ENCODE results near the gene HLCS. TPM values are rescaled to one million over a fixed set of nuclear protein-coding genes. Genes with fewer than 3 reads are reported as not detected.

The HLCS gene
- total RNA-seq, 8 experiments from 2014 or later: 8.7 to 19.0 (median 18.1) TPM

GRCh38 chr21:36741506-36741905, 225.0 kb downstream of the HLCS start:
- whole genome bisulfite sequencing, 10 experiments: 84 to 100% (median 89%) methylated on average over 2 to 12 of the region's 21 CpGs
- no peak for ATAC-seq (replicated peaks in 6 of 8)
- in situ Hi-C loops (cut with MboI; ENCODE audit: low pct_unique_long_range_greater_than_20kb in 2 of 9, low sequenced_read_pairs in 9 of 9, unreplicated experiment in 9 of 9): no loop called here
- H3K4me1 ChIP-seq (replicated peaks in 1 of 2): no peaks in the 10 kb centered on the region
- H3K27ac ChIP-seq: no peak overlapping the region
- no peak overlapping the region for H3K4me3 ChIP-seq

DNA sequence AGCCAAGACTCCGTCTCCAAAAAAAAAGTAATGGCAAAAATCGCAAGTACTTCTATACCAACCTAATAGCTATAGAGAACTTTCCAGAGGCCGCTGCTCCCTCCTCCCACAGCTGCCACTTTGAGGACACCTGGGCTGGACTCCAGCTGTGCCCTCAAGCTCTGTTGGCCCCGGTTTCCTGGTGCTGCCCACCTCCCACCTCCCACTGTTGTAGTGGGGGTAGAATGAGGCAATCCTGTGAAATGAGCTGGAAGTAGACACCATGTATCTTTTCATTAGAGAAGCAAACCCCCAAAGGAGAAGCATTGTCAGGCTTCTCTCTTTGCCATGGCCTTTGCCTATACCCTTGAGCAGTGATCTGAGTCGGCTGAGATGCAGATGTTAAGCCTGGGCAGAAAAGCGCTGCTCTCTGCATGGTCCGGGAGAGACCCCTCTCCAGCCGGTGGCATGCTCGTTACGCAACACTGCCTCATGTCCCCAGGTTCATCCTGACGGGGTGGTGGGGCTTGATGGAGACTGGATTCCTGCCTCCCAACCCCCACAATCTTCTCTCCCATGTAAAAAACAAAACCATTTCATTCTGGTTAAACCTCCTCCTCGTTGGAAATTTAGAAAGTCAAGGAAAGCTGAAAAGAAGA, 227.9 kb downstream of the HLCS start:
- WGBS, 10 experiments: 0 to 100% (median 77%) methylated on average over 1 to 8 of the region's 12 CpGs; no CpG with 5 or more reads in 3 of the 10 experiments
- no peak for ATAC-seq (replicated peaks in 6 of 8)
- Histone ChIP-seq H3K27ac (no peak overlapping the region), H3K4me3 (no peak overlapping the region), H3K4me1 (replicated peaks in 1 of 2) (no peaks in the 10 kb centered on the region)
- in situ Hi-C loops (cut with MboI; ENCODE audit: low pct_unique_long_range_greater_than_20kb in 2 of 9, low sequenced_read_pairs in 9 of 9, unreplicated experiment in 9 of 9): no loop called here

GRCh38 chr21:36735724-36736320, 230.6 kb downstream of the HLCS start:
- in situ Hi-C loops (cut with MboI; ENCODE audit: low pct_unique_long_range_greater_than_20kb in 2 of 9, low sequenced_read_pairs in 9 of 9, unreplicated experiment in 9 of 9): no loop called here
- no peaks in the 10 kb centered on the region for H3K4me1 ChIP-seq (replicated peaks in 1 of 2)
- peak in 5 of 8 experiments; percentile 43 to 84 (median 61) for ATAC-seq (replicated peaks in 6 of 8)
- no peak overlapping the region for H3K27ac ChIP-seq
- 40 to 100% (median 40%) methylated on average over 1 to 3 of the region's 15 CpGs; no CpG with 5 or more reads in 7 of the 10 experiments for WGBS, 10 experiments
- H3K4me3 ChIP-seq: no peak overlapping the region

DNA sequence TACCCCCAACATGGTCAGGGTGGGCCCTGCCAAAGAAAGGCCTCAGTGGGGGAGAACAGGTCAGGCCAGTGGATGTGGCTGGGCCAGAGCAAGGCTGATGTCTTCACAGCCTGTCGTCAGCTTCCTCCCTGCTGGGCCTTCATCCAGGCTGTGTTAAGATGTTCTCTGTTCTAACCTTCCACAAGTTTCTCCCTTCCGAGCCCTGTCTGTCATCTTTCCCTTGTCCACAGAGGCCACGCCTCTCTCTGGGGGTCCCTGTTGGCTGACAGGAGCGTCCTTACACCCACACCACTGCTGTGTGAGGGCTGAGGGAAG, 231.3 kb downstream of the HLCS start:
- H3K27ac ChIP-seq: no peak overlapping the region
- H3K4me3 ChIP-seq: no peak overlapping the region
- in situ Hi-C loops (cut with MboI; ENCODE audit: low pct_unique_long_range_greater_than_20kb in 2 of 9, low sequenced_read_pairs in 9 of 9, unreplicated experiment in 9 of 9): no loop called here
- WGBS, 10 experiments: 100% methylated on average over 2 of the region's 4 CpGs; no CpG with 5 or more reads in 9 of the 10 experiments
- H3K4me1 ChIP-seq (replicated peaks in 1 of 2): no peaks in the 10 kb centered on the region
- no peak for ATAC-seq (replicated peaks in 6 of 8)

DNA sequence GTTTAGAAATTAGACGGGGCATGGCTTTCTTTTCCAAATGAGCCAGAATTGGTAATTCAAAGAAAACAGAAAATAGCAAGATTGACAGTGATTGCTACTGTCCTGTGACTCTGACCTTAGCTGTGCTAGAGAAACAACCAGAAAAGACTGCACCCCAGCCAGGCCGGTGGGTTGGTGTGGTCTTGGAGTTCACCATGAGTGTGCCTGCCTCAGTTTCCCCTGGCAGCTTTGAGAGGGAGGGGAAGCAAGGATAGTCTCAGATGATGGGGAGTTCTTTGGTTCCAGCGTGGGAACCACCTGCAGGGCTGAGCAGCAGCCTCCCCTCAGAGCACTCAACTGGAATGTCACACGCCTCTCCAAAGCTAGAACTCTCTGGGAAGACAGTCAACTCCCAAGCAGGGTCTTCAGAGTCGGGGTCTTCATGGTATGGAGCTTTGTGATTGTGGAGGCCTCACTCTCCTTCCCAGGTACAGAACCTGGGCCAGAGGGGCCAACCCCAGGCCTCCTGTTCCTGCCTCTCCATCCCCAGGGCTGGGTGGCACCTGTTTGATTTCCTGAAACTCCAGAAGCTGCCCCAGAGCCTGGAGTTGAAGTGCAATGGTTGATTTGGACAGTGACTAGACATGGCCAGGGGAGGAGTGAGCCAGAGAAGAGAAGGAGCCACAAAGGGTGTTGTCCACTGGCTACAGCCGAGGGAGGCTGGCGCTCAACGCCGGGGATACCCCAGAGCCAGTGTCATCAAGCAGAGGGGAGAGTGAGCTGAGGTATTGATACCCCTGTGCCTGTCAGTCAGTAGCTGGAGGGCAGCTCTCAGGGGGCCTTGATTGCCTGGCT, 231.9 kb downstream of the HLCS start:
- Histone ChIP-seq H3K4me3 (no peak overlapping the region), H3K4me1 (replicated peaks in 1 of 2) (no peaks in the 10 kb centered on the region), H3K27ac (no peak overlapping the region)
- WGBS, 10 experiments: 58 to 92% (median 82%) methylated on average over 2 to 6 of the region's 9 CpGs; no CpG with 5 or more reads in 3 of the 10 experiments
- ATAC-seq (replicated peaks in 6 of 8): no peak
- in situ Hi-C loops (cut with MboI; ENCODE audit: low pct_unique_long_range_greater_than_20kb in 2 of 9, low sequenced_read_pairs in 9 of 9, unreplicated experiment in 9 of 9): no loop called here

GRCh38 chr21:36733857-36734256, 232.6 kb downstream of the HLCS start:
- WGBS, 10 experiments: 100% methylated on average over 1 to 2 of the region's 6 CpGs; no CpG with 5 or more reads in 8 of the 10 experiments
- in situ Hi-C loops (cut with MboI; ENCODE audit: low pct_unique_long_range_greater_than_20kb in 2 of 9, low sequenced_read_pairs in 9 of 9, unreplicated experiment in 9 of 9): no loop called here
- H3K27ac ChIP-seq: no peak overlapping the region
- H3K4me1 ChIP-seq (replicated peaks in 1 of 2): peaks cover 0 to 4% of the 10 kb centered on the region in 2 donors
- H3K4me3 ChIP-seq: no peak overlapping the region
- no peak for ATAC-seq (replicated peaks in 6 of 8)

DNA sequence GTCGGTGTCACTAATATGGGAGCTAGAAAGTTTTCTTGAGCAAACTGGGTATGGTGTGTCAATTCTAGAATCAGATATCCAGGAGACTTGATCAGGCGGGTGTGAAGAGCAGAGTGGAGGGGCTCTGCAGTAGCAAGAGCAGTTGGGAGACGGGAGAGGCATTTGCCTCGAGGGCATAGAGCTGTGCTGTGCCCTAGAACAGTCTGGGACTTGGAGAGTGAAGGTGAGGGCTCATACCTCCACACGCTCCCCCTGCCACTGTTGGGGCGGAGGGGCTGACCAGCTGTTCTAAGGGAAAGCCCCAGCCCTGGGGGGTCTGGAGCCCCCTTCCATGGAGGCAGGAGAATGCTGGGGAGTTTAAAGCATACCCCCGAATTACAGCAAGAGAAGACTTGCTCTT, 233.7 kb downstream of the HLCS start:
- in situ Hi-C loops (cut with MboI; ENCODE audit: low pct_unique_long_range_greater_than_20kb in 2 of 9, low sequenced_read_pairs in 9 of 9, unreplicated experiment in 9 of 9): no loop called here
- no peak for ATAC-seq (replicated peaks in 6 of 8)
- Histone ChIP-seq H3K27ac (no peak overlapping the region), H3K4me1 (replicated peaks in 1 of 2) (peaks cover 0 to 4% of the 10 kb centered on the region in 2 donors), H3K4me3 (no peak overlapping the region)
- WGBS, 10 experiments: 30 to 100% (median 80%) methylated on average over 1 to 6 of the region's 7 CpGs; no CpG with 5 or more reads in 5 of the 10 experiments

DNA sequence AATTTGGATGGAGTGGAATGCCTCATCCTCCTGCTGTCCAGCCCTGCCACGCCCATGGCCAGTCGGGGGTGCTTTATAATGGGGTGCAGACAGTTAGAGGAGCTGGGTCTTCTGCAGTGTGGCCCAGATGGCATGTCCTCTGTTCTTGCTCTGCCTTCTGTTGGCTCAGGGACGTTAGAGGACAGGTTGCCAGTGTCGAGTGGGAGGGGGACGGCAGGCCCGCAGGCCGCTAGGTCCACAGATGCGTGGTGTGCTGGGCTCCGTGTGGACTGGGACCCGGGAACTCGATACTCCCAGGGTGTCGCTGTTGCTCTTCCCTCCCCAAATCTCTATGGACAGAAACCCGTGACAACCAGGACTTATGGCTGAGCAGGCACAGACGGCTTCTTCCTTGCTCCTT, 234.3 kb downstream of the HLCS start:
- no peak overlapping the region for H3K4me3 ChIP-seq
- in situ Hi-C loops (cut with MboI; ENCODE audit: low pct_unique_long_range_greater_than_20kb in 2 of 9, low sequenced_read_pairs in 9 of 9, unreplicated experiment in 9 of 9): no loop called here
- ATAC-seq (replicated peaks in 6 of 8): no peak
- H3K27ac ChIP-seq: no peak overlapping the region
- peaks cover 0 to 4% of the 10 kb centered on the region in 2 donors for H3K4me1 ChIP-seq (replicated peaks in 1 of 2)
- 65 to 100% (median 94%) methylated on average over 2 to 7 of the region's 14 CpGs; no CpG with 5 or more reads in 5 of the 10 experiments for WGBS, 10 experiments

- Histone ChIP-seq H3K4me3 (no peak overlapping the region), H3K4me1 (replicated peaks in 1 of 2) (peaks cover 0 to 4% of the 10 kb centered on the region in 2 donors), H3K27ac (no peak overlapping the region)
- no peak for ATAC-seq (replicated peaks in 6 of 8)
- in situ Hi-C loops (cut with MboI; ENCODE audit: low pct_unique_long_range_greater_than_20kb in 2 of 9, low sequenced_read_pairs in 9 of 9, unreplicated experiment in 9 of 9): no loop called here
- WGBS, 10 experiments: 52 to 100% (median 78%) methylated on average over 1 to 12 of the region's 30 CpGs; no CpG with 5 or more reads in 1 of the 10 experiments
Observed at GRCh38 chr21:36730291-36731281, 235.9 kb downstream of the HLCS start.

GRCh38 chr21:36729310-36729970, 237.0 kb downstream of the HLCS start:
- no peak for ATAC-seq (replicated peaks in 6 of 8)
- H3K27ac ChIP-seq: no peak overlapping the region
- 28 to 90% (median 71%) methylated on average over 2 to 9 of the region's 18 CpGs; no CpG with 5 or more reads in 4 of the 10 experiments for WGBS, 10 experiments
- in situ Hi-C loops (cut with MboI; ENCODE audit: low pct_unique_long_range_greater_than_20kb in 2 of 9, low sequenced_read_pairs in 9 of 9, unreplicated experiment in 9 of 9): no loop called here
- H3K4me3 ChIP-seq: no peak overlapping the region
- peaks cover 0 to 4% of the 10 kb centered on the region in 2 donors for H3K4me1 ChIP-seq (replicated peaks in 1 of 2)

DNA sequence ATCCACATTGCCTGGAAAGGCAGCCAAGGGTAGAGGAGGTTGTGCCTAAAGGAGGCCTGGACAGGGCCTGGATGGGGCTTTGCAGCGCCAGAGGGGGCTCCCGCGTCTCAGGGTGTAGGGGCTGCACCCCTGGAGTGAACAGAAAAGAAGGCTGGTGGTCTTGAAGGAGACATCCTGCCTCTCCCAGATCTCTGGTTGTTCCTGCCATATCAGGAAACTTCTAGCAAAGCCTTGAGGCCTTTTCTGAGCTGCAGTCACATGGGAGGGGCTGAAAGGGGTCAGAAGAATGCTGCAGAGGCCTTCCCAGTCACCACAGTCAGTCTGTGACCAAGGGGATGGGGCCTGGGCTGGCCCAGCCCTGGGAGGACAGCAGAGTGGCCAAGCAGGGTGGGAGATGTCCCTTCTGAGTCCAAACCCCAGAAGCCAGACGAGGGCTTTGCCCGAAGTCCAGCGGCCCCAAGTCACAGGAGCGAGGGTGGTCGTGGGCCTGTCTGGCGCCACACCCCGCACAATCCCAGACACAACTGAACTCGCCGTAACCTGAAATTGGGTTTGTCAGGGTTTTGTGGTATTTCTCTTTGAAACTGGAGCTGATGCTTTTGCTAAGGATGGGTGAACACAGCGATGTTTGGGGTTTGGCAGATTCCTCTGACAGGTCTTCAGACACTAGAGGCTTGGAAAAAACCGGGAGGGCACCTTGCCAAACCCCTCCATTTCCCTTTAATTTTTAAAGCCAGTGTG, 237.9 kb downstream of the HLCS start:
- WGBS, 10 experiments: 76 to 100% (median 87%) methylated on average over 2 to 11 of the region's 14 CpGs; no CpG with 5 or more reads in 4 of the 10 experiments
- H3K27ac ChIP-seq: no peak overlapping the region
- ATAC-seq (replicated peaks in 6 of 8): no peak
- in situ Hi-C loops (cut with MboI; ENCODE audit: low pct_unique_long_range_greater_than_20kb in 2 of 9, low sequenced_read_pairs in 9 of 9, unreplicated experiment in 9 of 9): no loop called here
- H3K4me1 ChIP-seq (replicated peaks in 1 of 2): peaks cover 0 to 4% of the 10 kb centered on the region in 2 donors
- no peak overlapping the region for H3K4me3 ChIP-seq
